ENCODE data around the gene TTC21B. TPM values are rescaled to one million over a fixed set of nuclear protein-coding genes. Genes with fewer than 3 reads are reported as not detected.
"Not testable (repeated sequence)": the region's sequence is repeated elsewhere in the genome, so short reads cannot be mapped to it uniquely, and the experiment has no call there.

TTC21B gene
- polyA plus RNA-seq (ENCODE audit: insufficient read length in 3 of 3): 10 to 100 TPM; 25.3 to 40.6 (median 33.3) TPM
- long read RNA-seq, donor 1, full-length matches to known transcripts: 3 of 3 reads
- long read RNA-seq, donor 1, partial matches to known transcripts: 0 of 3 reads
- long read RNA-seq, donor 1, other reads (novel, unspliced or antisense): 0 of 3 reads
- long read RNA-seq, donor 2, full-length matches to known transcripts: 2 of 2 reads
- long read RNA-seq, donor 2, partial matches to known transcripts: 0 of 2 reads
- long read RNA-seq, donor 2, other reads (novel, unspliced or antisense): 0 of 2 reads
- long read RNA-seq, donor 3, full-length matches to known transcripts: 2 of 2 reads
- long read RNA-seq, donor 3, partial matches to known transcripts: 0 of 2 reads
- long read RNA-seq, donor 3, other reads (novel, unspliced or antisense): 0 of 2 reads
- long read RNA-seq, donor 4, full-length matches to known transcripts: 1 of 1 reads
- long read RNA-seq, donor 4, partial matches to known transcripts: 0 of 1 reads
- long read RNA-seq, donor 4, other reads (novel, unspliced or antisense): 0 of 1 reads
- long read RNA-seq, donor 5, full-length matches to known transcripts: 1 of 1 reads
- long read RNA-seq, donor 5, partial matches to known transcripts: 0 of 1 reads
- long read RNA-seq, donor 5, other reads (novel, unspliced or antisense): 0 of 1 reads
- long read RNA-seq, donor 6, full-length matches to known transcripts: 4 of 4 reads
- long read RNA-seq, donor 6, partial matches to known transcripts: 0 of 4 reads
- long read RNA-seq, donor 6, other reads (novel, unspliced or antisense): 0 of 4 reads
- long read RNA-seq, donor 7: 0 reads
- long read RNA-seq, donor 8, full-length matches to known transcripts: 1 of 1 reads
- long read RNA-seq, donor 8, partial matches to known transcripts: 0 of 1 reads
- long read RNA-seq, donor 8, other reads (novel, unspliced or antisense): 0 of 1 reads
- long read RNA-seq, donor 9, full-length matches to known transcripts: 3 of 3 reads
- long read RNA-seq, donor 9, partial matches to known transcripts: 0 of 3 reads
- long read RNA-seq, donor 9, other reads (novel, unspliced or antisense): 0 of 3 reads
- long read RNA-seq, donor 10, partial matches to known transcripts: 9 of 10 reads
- long read RNA-seq, donor 10, other reads (novel, unspliced or antisense): 0 of 10 reads
- long read RNA-seq, donor 11: 0 reads
- long read RNA-seq, donor 12, full-length matches to known transcripts: 8 of 8 reads
- long read RNA-seq, donor 12, partial matches to known transcripts: 0 of 8 reads
- long read RNA-seq, donor 12, other reads (novel, unspliced or antisense): 0 of 8 reads
- long read RNA-seq, donor 13, partial matches to known transcripts: 0 of 1 reads
- long read RNA-seq, donor 13, other reads (novel, unspliced or antisense): 0 of 1 reads
- long read RNA-seq, donor 14: 0 reads
- long read RNA-seq, donor 15, full-length matches to known transcripts: 1 of 1 reads
- long read RNA-seq, donor 15, partial matches to known transcripts: 0 of 1 reads
- long read RNA-seq, donor 15, other reads (novel, unspliced or antisense): 0 of 1 reads
- long read RNA-seq, donor 16: 0 reads

GRCh38 chr2:165953655-165954606 is at the start of gene TTC21B:
Gene TTC21B, minus strand, starts transcription at chr2:165953776. Its CDS starts 71 bp downstream, at chr2:165953705.
- DNase-seq: peak; percentile 96

GRCh38 chr2:166000401-166000800 is 46.8 kb upstream of the TTC21B start:
- no peak for DNase-seq

GRCh38 chr2:165990846-165991245 is 37.3 kb upstream of the TTC21B start:
- no peak for DNase-seq

- no peak for DNase-seq
These were observed 36.3 kb upstream of the TTC21B start for GRCh38 chr2:165989851-165990250.

GRCh38 chr2:165985120-165985519 is 31.5 kb upstream of the TTC21B start:
- no peak for DNase-seq

- not testable (repeated sequence) for DNase-seq
These were observed 18.6 kb upstream of the TTC21B start for GRCh38 chr2:165972161-165972560.

- no peak for DNase-seq
These were observed 17.1 kb upstream of the TTC21B start for GRCh38 chr2:165970663-165971062.

GRCh38 chr2:165969227-165969626 is 15.7 kb upstream of the TTC21B start:
- DNase-seq: no peak

- DNase-seq: no peak
These were observed 14.2 kb upstream of the TTC21B start for GRCh38 chr2:165967746-165968145.

- no peak for DNase-seq
These were observed 8.2 kb upstream of the TTC21B start for GRCh38 chr2:165961818-165962217.

- DNase-seq: no peak
These were observed 5.8 kb upstream of the TTC21B start for GRCh38 chr2:165959371-165959770.

- DNase-seq: no peak
These were observed 4.9 kb upstream of the TTC21B start for GRCh38 chr2:165958313-165958960.

- DNase-seq: no peak
These were observed 3.6 kb upstream of the TTC21B start for GRCh38 chr2:165957030-165957675.

- no peak for DNase-seq
These were observed 296 bp downstream of the TTC21B start for GRCh38 chr2:165953306-165953654.

GRCh38 chr2:165952741-165953211 is 800 bp downstream of the TTC21B start:
- peak; percentile 10 for DNase-seq

GRCh38 chr2:165952085-165952484 is 1.5 kb downstream of the TTC21B start:
- DNase-seq: no peak

GRCh38 chr2:165950438-165950837 is 3.1 kb downstream of the TTC21B start:
- no peak for DNase-seq

GRCh38 chr2:165941827-165942226 is 11.7 kb downstream of the TTC21B start:
- no peak for DNase-seq

- DNase-seq: no peak
These were observed 15.3 kb downstream of the TTC21B start for GRCh38 chr2:165938237-165938636.
